Measurements from ENCODE around the gene KIF3A. TPM values are rescaled to one million over a fixed set of nuclear protein-coding genes. Genes with fewer than 3 reads are reported as not detected.

Gene KIF3A
- total and polyA plus RNA-seq, 11 donors: 5.8 to 19.3 (median 10.1) TPM

- TF ChIP-seq POLR2A (IDR thresholded peaks at IDR 0.05) (no peak), CTCF (IDR thresholded peaks at IDR 0.05) (no peak)
- 94 to 96% (median 94%) methylated on average over 3 of the region's 3 CpGs for WGBS, 4 donors
- no peak overlapping the region for H3K27ac ChIP-seq
- DNase-seq: no peak
- H3K36me3 ChIP-seq: peaks cover 0 to 6% (median 0%) of the 10 kb centered on the region in 9 donors
- H3K27me3 ChIP-seq: no peaks in the 10 kb centered on the region
- H3K4me1 ChIP-seq: peaks cover 0 to 14% (median 0%) of the 10 kb centered on the region in 12 donors
- ATAC-seq: no peak
- intact Hi-C loops (cut with DNase I): no loop called here
- no peaks in the 10 kb centered on the region for H3K9me3 ChIP-seq
- no peak overlapping the region for H3K4me3 ChIP-seq
These were observed 51.2 kb downstream of the KIF3A start for GRCh38 chr5:132686193-132686592.

GRCh38 chr5:132684922-132685720 is 52.2 kb downstream of the KIF3A start:
- no peak for TF ChIP-seq POLR2A (IDR thresholded peaks at IDR 0.05)
- no peak for TF ChIP-seq CTCF (IDR thresholded peaks at IDR 0.05)
- ATAC-seq: no peak
- peaks cover 0 to 6% (median 0%) of the 10 kb centered on the region in 9 donors for H3K36me3 ChIP-seq
- no peak overlapping the region for H3K27ac ChIP-seq
- H3K4me3 ChIP-seq: no peak overlapping the region
- 91 to 93% (median 92%) methylated on average over 12 of the region's 12 CpGs for WGBS, 4 donors
- H3K4me1 ChIP-seq: peaks cover 0 to 14% (median 0%) of the 10 kb centered on the region in 12 donors
- H3K27me3 ChIP-seq: no peaks in the 10 kb centered on the region
- H3K9me3 ChIP-seq: no peaks in the 10 kb centered on the region
- no peak for DNase-seq
- intact Hi-C loops (cut with DNase I): no loop called here

GRCh38 chr5:132684491-132684890 is 52.9 kb downstream of the KIF3A start:
- Histone ChIP-seq H3K4me3 (no peak overlapping the region), H3K9me3 (no peaks in the 10 kb centered on the region), H3K27ac (no peak overlapping the region), H3K36me3 (peaks cover 0 to 5% (median 0%) of the 10 kb centered on the region in 9 donors), H3K27me3 (no peaks in the 10 kb centered on the region), H3K4me1 (peaks cover 0 to 14% (median 0%) of the 10 kb centered on the region in 12 donors)
- no peak for DNase-seq
- intact Hi-C loops (cut with DNase I): no loop called here
- TF ChIP-seq CTCF (IDR thresholded peaks at IDR 0.05) (no peak), POLR2A (IDR thresholded peaks at IDR 0.05) (no peak)
- ATAC-seq: no peak
- WGBS, 4 donors: 89 to 93% (median 92%) methylated on average over 6 of the region's 6 CpGs

GRCh38 chr5:132681983-132682382 is 55.4 kb downstream of the KIF3A start:
- no peaks in the 10 kb centered on the region for H3K36me3 ChIP-seq
- WGBS, 4 donors: 80 to 100% (median 97%) methylated on average over 4 of the region's 4 CpGs
- ATAC-seq: no peak
- intact Hi-C loops (cut with DNase I): no loop called here
- H3K4me1 ChIP-seq: peaks cover 0 to 4% (median 0%) of the 10 kb centered on the region in 12 donors
- no peak overlapping the region for H3K4me3 ChIP-seq
- no peak overlapping the region for H3K27ac ChIP-seq
- no peaks in the 10 kb centered on the region for H3K27me3 ChIP-seq
- no peaks in the 10 kb centered on the region for H3K9me3 ChIP-seq
- TF ChIP-seq CTCF (IDR thresholded peaks at IDR 0.05): no peak
- TF ChIP-seq POLR2A (IDR thresholded peaks at IDR 0.05): no peak
- DNase-seq: no peak

All from heart left ventricle (tissue), 16 donors.